H1 (cell line): ENCODE measurements around the gene STARD7. TPM values are rescaled to one million over a fixed set of nuclear protein-coding genes. Genes with fewer than 3 reads are reported as not detected.

Experiments
- CTCF ChIA-PET: fragments of 300-600 bp; sonication (Branson Sonifier 250); formaldehyde crosslinking; loops from one replicate; lab custom pipeline; 2021; ENCODE audit not compliant: partially characterized antibody; lab: Charles Lee
- POLR2A ChIA-PET: fragments of 300-600 bp; sonication (Branson Sonifier 250); formaldehyde crosslinking; loops from one replicate; lab custom pipeline; 2021; ENCODE audit warnings: inconsistent platforms; ENCODE audit not compliant: partially characterized antibody; lab: Charles Lee
- DNase-seq, 2 experiments: peaks; one replicate each; pipeline versions ENCODE4 v3.0.0 to v3.0.0-alpha.2; 2010 to 2022; ENCODE audit warnings: low spot score in 2 of 2, low read depth in 1 of 2, mixed read lengths in 1 of 2
- FAIRE-seq: peaks from 2 replicates; lab custom pipeline; 2011; peaks lifted over from hg19 to GRCh38; lab: Jason Lieb, UNC
- H2AFZ ChIP-seq: 2 replicates; pipeline ENCODE4 v1.8.1; 2012; ENCODE audit warnings: low read length, inconsistent platforms
- H2AK5ac ChIP-seq: 2 replicates; pipeline ENCODE4 v1.6.1; 2013; ENCODE audit warnings: low read depth, low read length
- H2BK120ac ChIP-seq: replicated peaks from 2 replicates; pipeline ENCODE3; 2013; ENCODE audit warnings: low read depth, low read length, inconsistent platforms
- H2BK12ac ChIP-seq: 2 replicates; pipeline ENCODE4 v1.6.1; 2013; ENCODE audit warnings: low read depth, low read length
- H2BK15ac ChIP-seq: 2 replicates; pipeline ENCODE4 v1.6.1; 2013; ENCODE audit warnings: low read length
- H2BK20ac ChIP-seq: 2 replicates; pipeline ENCODE4 v1.6.1; 2013; ENCODE audit warnings: low read length
- H2BK5ac ChIP-seq: 2 replicates; pipeline ENCODE4 v1.6.1; 2013; ENCODE audit warnings: low read depth, low read length
- H3K14ac ChIP-seq: 2 replicates; pipeline ENCODE4 v1.6.1; 2013; ENCODE audit warnings: inconsistent platforms; ENCODE audit not compliant: insufficient read length
- H3K18ac ChIP-seq: 2 replicates; pipeline ENCODE4 v1.6.1; 2013; ENCODE audit warnings: low read length; ENCODE audit errors: extremely low read depth
- H3K23ac ChIP-seq: 2 replicates; pipeline ENCODE4 v1.6.1; 2013; ENCODE audit warnings: inconsistent platforms; ENCODE audit not compliant: insufficient read length
- H3K23me2 ChIP-seq: 2 replicates; pipeline ENCODE4 v1.6.1; 2013; ENCODE audit warnings: low read depth, low read length
- H3K27ac ChIP-seq: 2 replicates; pipeline ENCODE4 v1.6.1; 2011; ENCODE audit warnings: low read depth, low read length, inconsistent platforms
- H3K27me3 ChIP-seq, 4 experiments: replicated peaks in 1 of 4; 1 replicate in 1 of 4; 2 replicates in 3 of 4; pipeline versions ENCODE4 v1.6.1 to v1.8.1; 2011 to 2013; ENCODE audit warnings: low read length in 3 of 4, mild to moderate bottlenecking in 3 of 4, inconsistent platforms in 2 of 4, mixed read lengths in 2 of 4, moderate library complexity in 1 of 4; ENCODE audit not compliant: control insufficient read depth in 3 of 4, insufficient read depth in 3 of 4; ENCODE audit errors: extremely low read depth in 1 of 4
- H3K36me3 ChIP-seq, 4 experiments: 2 replicates each; pipeline versions ENCODE4 v1.6.1 to v1.8.1; 2011 to 2013; ENCODE audit warnings: mild to moderate bottlenecking in 4 of 4, low read length in 3 of 4, moderate library complexity in 2 of 4, control low read depth in 1 of 4, inconsistent platforms in 1 of 4; ENCODE audit not compliant: insufficient read depth in 4 of 4, control insufficient read depth in 2 of 4
- H3K4ac ChIP-seq: replicated peaks from 2 replicates; pipeline ENCODE3; 2013; ENCODE audit warnings: low read length, low read depth, mixed read lengths, inconsistent platforms; ENCODE audit not compliant: insufficient read length
- H3K4me1 ChIP-seq, 4 experiments: replicated peaks in 1 of 4; 1 replicate in 1 of 4; 2 replicates in 3 of 4; pipeline versions ENCODE4 v1.6.1 to v1.8.1; 2011 to 2013; ENCODE audit warnings: low read length in 3 of 4, inconsistent platforms in 2 of 4, mixed read lengths in 1 of 4; ENCODE audit not compliant: insufficient read depth in 4 of 4, control insufficient read depth in 3 of 4
- H3K4me2 ChIP-seq, 2 experiments: 2 replicates each; pipeline versions ENCODE4 v1.6.1 to v1.8.1; 2011 to 2013; ENCODE audit warnings: low read depth in 2 of 2, low read length in 2 of 2, control low read depth in 1 of 2, inconsistent platforms in 1 of 2, mild to moderate bottlenecking in 1 of 2; ENCODE audit not compliant: insufficient read depth in 1 of 2
- H3K4me3 ChIP-seq, 4 experiments: fragments of 200-600, 300-600 bp in 1 of 4; sonication (generic), shearing (Covaris generic), sonication (Bioruptor Twin) in 1 of 4; 2 replicates each; pipeline versions ENCODE4 v1.5.1 to v1.8.1; 2011 to 2016; ENCODE audit warnings: low read length in 4 of 4, low read depth in 3 of 4, control low read depth in 2 of 4, inconsistent platforms in 2 of 4, mild to moderate bottlenecking in 2 of 4, mixed read lengths in 1 of 4, moderate library complexity in 1 of 4; ENCODE audit not compliant: insufficient read depth in 2 of 4; ENCODE audit errors: extremely low read depth in 1 of 4
- H3K56ac ChIP-seq: replicated peaks from 2 replicates; pipeline ENCODE3; 2013; ENCODE audit warnings: low read depth, mild to moderate bottlenecking, mixed read lengths, low read length, inconsistent platforms; ENCODE audit not compliant: insufficient read length
- H3K79me1 ChIP-seq: 2 replicates; pipeline ENCODE4 v1.6.1; 2013; ENCODE audit warnings: low read depth, low read length, control low read depth
- H3K79me2 ChIP-seq, 2 experiments: 2 replicates each; pipeline versions ENCODE4 v1.6.1 to v1.8.1; 2012 to 2013; ENCODE audit warnings: low read length in 2 of 2, mild to moderate bottlenecking in 2 of 2, inconsistent platforms in 1 of 2; ENCODE audit not compliant: insufficient read depth in 2 of 2, control insufficient read depth in 1 of 2
- H3K9ac ChIP-seq, 4 experiments: replicated peaks in 1 of 4; 1 replicate in 1 of 4; 2 replicates in 3 of 4; pipeline versions ENCODE4 v1.6.1 to v1.8.1; 2011 to 2013; ENCODE audit warnings: low read depth in 3 of 4, low read length in 3 of 4, control low read depth in 2 of 4, mild to moderate bottlenecking in 2 of 4, moderate library complexity in 2 of 4, inconsistent platforms in 1 of 4; ENCODE audit errors: extremely low read depth in 1 of 4
- H3K9me3 ChIP-seq, 2 experiments: 2 replicates each; pipeline versions ENCODE4 v1.6.1 to v1.8.1; 2012 to 2013; ENCODE audit warnings: mild to moderate bottlenecking in 2 of 2, moderate library complexity in 2 of 2, control low read depth in 1 of 2, inconsistent platforms in 1 of 2, low read depth in 1 of 2, low read length in 1 of 2, mixed read lengths in 1 of 2; ENCODE audit not compliant: insufficient read depth in 2 of 2
- H4K20me1 ChIP-seq, 2 experiments: replicated peaks in 1 of 2; 2 replicates each; pipeline versions ENCODE3 to v1.8.1; 2011 to 2013; ENCODE audit warnings: inconsistent platforms in 2 of 2, low read length in 2 of 2, mild to moderate bottlenecking in 1 of 2; ENCODE audit not compliant: insufficient read depth in 2 of 2, control insufficient read depth in 1 of 2
- H4K5ac ChIP-seq: 2 replicates; pipeline ENCODE4 v1.6.1; 2013; ENCODE audit warnings: low read length, low read depth, mixed read lengths, inconsistent platforms; ENCODE audit not compliant: insufficient read length
- H4K8ac ChIP-seq: 2 replicates; pipeline ENCODE4 v1.8.0; 2013; ENCODE audit warnings: mild to moderate bottlenecking, moderate library complexity, low read length, inconsistent platforms; ENCODE audit not compliant: insufficient read depth; ENCODE audit errors: extremely low read depth
- H4K91ac ChIP-seq: replicated peaks from 2 replicates; pipeline ENCODE3; 2013; ENCODE audit warnings: low read length, mixed read lengths, inconsistent platforms; ENCODE audit not compliant: insufficient read length
- BCL11A ChIP-seq, 2 experiments: IDR thresholded peaks; one replicate each; pipeline ENCODE4 v1.6.1; 2011; ENCODE audit warnings: low read depth in 2 of 2, low read length in 2 of 2, mild to moderate bottlenecking in 2 of 2
- GTF2F1 ChIP-seq: IDR thresholded peaks from 2 replicates; pipeline ENCODE4 v1.6.1; 2012; ENCODE audit warnings: low read depth, low read length, improper control_type of control experiment, borderline replicate concordance
- KDM1A ChIP-seq: fragments of 200-600, 300-600 bp; sonication (generic); IDR thresholded peaks from 2 replicates; pipeline ENCODE4 v1.7.1; 2016; ENCODE audit warnings: mild to moderate bottlenecking, low read length, borderline replicate concordance
- POLR2A ChIP-seq, 2 experiments: IDR thresholded peaks; 1 replicate in 1 of 2; 2 replicates in 1 of 2; pipeline ENCODE4 v1.6.1; 2011; ENCODE audit warnings: low read depth in 2 of 2, low read length in 2 of 2, mild to moderate bottlenecking in 2 of 2; ENCODE audit errors: control extremely low read depth in 1 of 2
- POLR2AphosphoS5 ChIP-seq: IDR thresholded peaks from 2 replicates; pipeline ENCODE4 v1.6.1; 2011; ENCODE audit warnings: low read depth, low read length
- RAD21 ChIP-seq, 2 experiments: IDR thresholded peaks in 1 of 2; conservative IDR thresholded peaks in 1 of 2; 2 replicates each; pipeline ENCODE4 v1.6.1; 2011; ENCODE audit warnings: low read depth in 2 of 2, low read length in 2 of 2, improper control_type of control experiment in 1 of 2, inconsistent platforms in 1 of 2, mild to moderate bottlenecking in 1 of 2, moderate library complexity in 1 of 2
- SP4 ChIP-seq: IDR thresholded peaks from 2 replicates; pipeline ENCODE4 v1.6.1; 2012; ENCODE audit warnings: low read length, inconsistent platforms
- TEAD4 ChIP-seq: IDR thresholded peaks from 2 replicates; pipeline ENCODE4 v1.6.1; 2012; ENCODE audit warnings: low read depth, low read length, inconsistent platforms, mixed read lengths
- WGBS, 2 experiments: shearing (Covaris generic) in 1 of 2; methylation state at CpG; one replicate each; pipeline versions ENCODE4 v1.1.6 to v1.1.7; 2013 to 2015; ENCODE audit warnings: low lambda C conversion rate in 2 of 2, mixed read lengths in 2 of 2, inconsistent platforms in 1 of 2, low coverage in 1 of 2, missing lambda C conversion rate in 1 of 2; ENCODE audit not compliant: insufficient replicate concordance in 2 of 2, insufficient coverage in 1 of 2, insufficient read length in 1 of 2; ENCODE audit errors: extremely low coverage in 1 of 2, missing lambda C conversion rate in 1 of 2; 5-methylcytosine and 5-hydroxymethylcytosine counted together
- polyA plus RNA-seq, 7 experiments: library from polyadenylated mRNA; depleted of rRNA in 3 of 7; stranded (reverse) in 5 of 7; unstranded in 2 of 7; fragments of >200 nt in 5 of 7; fragments of 200-250 nt in 2 of 7; gene quantifications; 1 replicate in 5 of 7; 2 replicates in 1 of 7; 4 replicates in 1 of 7; pipeline versions ENCODE4 v1.2.1 to v1.2.3, GENCODE V29; 2011 to 2013; ENCODE audit warnings: missing spikeins in 2 of 7, mixed read lengths in 2 of 7
- total RNA-seq: library from RNA; stranded (reverse); fragmentation: NEBNext Ultra II Directional; extraction: Animal tissue kit (Norgen Biotek cat#: 25700); gene quantifications from 2 replicates; pipeline ENCODE4 v1.2.1, GENCODE V29; 2021

STARD7 gene
- total and polyA plus RNA-seq, 2 of the 8 experiments (the other 6 are each of a cell fraction or from before 2014, with no cell fraction given), result 89.1 to 200 TPM

GRCh38 chr2:96184188-96184587, 24.4 kb downstream of the STARD7 start:
- no peak overlapping the region for H2BK120ac ChIP-seq
- no peaks in the 10 kb centered on the region for H3K9me3 ChIP-seq
- no peak overlapping the region for H3K9ac ChIP-seq
- 92% methylated on average over 8 of the region's 8 CpGs; no CpG with 5 or more reads in 1 of the 2 experiments for WGBS, 2 experiments
- H2BK12ac ChIP-seq, result no peak overlapping the region
- H2BK15ac ChIP-seq, result no peak overlapping the region
- FAIRE-seq, result no peak
- H2AK5ac ChIP-seq, result no peak overlapping the region
- H3K4ac ChIP-seq, result no peak overlapping the region
- H2BK20ac ChIP-seq, result no peak overlapping the region
- no peak overlapping the region for H4K5ac ChIP-seq
- TF ChIP-seq POLR2AphosphoS5, result peak; percentile 50; the same call in 1 of the 2 replicates
- TF ChIP-seq TEAD4, result no peak
- no peak for TF ChIP-seq BCL11A (IDR thresholded peaks at IDR 0.05; ENCODE audit: low read depth in 2 of 2, low read length in 2 of 2)
- no peak for TF ChIP-seq RAD21 (IDR thresholded peaks at IDR 0.05 in 1 of 2, conservative IDR thresholded peaks at IDR 0.05 in 1 of 2; ENCODE audit: low read depth in 2 of 2, low read length in 2 of 2)
- no peak for TF ChIP-seq GTF2F1
- TF ChIP-seq SP4, result no peak
- TF ChIP-seq POLR2A (IDR thresholded peaks at IDR 0.05; ENCODE audit: control extremely low read depth in 1 of 2, low read depth in 2 of 2, low read length in 2 of 2), result peak in 1 of 2 experiments; percentile 42; a peak in 1 of 3 replicates
- TF ChIP-seq KDM1A, result no peak
- no peaks in the 10 kb centered on the region for H3K4me1 ChIP-seq
- no peak overlapping the region for H4K91ac ChIP-seq
- no peak overlapping the region for H4K8ac ChIP-seq
- H3K79me2 ChIP-seq, result no peaks in the 10 kb centered on the region
- no peak overlapping the region for H2BK5ac ChIP-seq
- H3K79me1 ChIP-seq, result no peaks in the 10 kb centered on the region
- CTCF ChIA-PET, result interaction anchor here (2.2 kb wide), 1 partner anchor 10 kb away, joined by 11 read pairs; no protein-coding TSS in a partner anchor
- no peaks in the 10 kb centered on the region for H3K27me3 ChIP-seq
- no peak overlapping the region for H3K18ac ChIP-seq
- H4K20me1 ChIP-seq, result peaks cover 2 to 9% of the 10 kb centered on the region in 2 experiments
- no peak overlapping the region for H3K4me3 ChIP-seq
- no peak overlapping the region for H3K23ac ChIP-seq
- no peak for DNase-seq
- no peak overlapping the region for H3K4me2 ChIP-seq
- H2AFZ ChIP-seq, result no peak overlapping the region
- H3K27ac ChIP-seq, result no peak overlapping the region
- no peak overlapping the region for H3K14ac ChIP-seq
- peaks cover 11 to 42% (median 29%) of the 10 kb centered on the region in 4 experiments; a peak in 7 of 8 replicates for H3K36me3 ChIP-seq
- H3K56ac ChIP-seq, result no peak overlapping the region
- H3K23me2 ChIP-seq, result no peaks in the 10 kb centered on the region
- POLR2A ChIA-PET, result interaction anchor here (1.5 kb wide), 1 partner anchor 33 kb away, joined by 4 read pairs; no protein-coding TSS in a partner anchor
